ENCODE data around the gene NGRN. TPM values are rescaled to one million over a fixed set of nuclear protein-coding genes. Genes with fewer than 3 reads are reported as not detected.

The NGRN gene
- total RNA-seq, 1 experiment from 2014 or later, result 29.9 TPM

DNA sequence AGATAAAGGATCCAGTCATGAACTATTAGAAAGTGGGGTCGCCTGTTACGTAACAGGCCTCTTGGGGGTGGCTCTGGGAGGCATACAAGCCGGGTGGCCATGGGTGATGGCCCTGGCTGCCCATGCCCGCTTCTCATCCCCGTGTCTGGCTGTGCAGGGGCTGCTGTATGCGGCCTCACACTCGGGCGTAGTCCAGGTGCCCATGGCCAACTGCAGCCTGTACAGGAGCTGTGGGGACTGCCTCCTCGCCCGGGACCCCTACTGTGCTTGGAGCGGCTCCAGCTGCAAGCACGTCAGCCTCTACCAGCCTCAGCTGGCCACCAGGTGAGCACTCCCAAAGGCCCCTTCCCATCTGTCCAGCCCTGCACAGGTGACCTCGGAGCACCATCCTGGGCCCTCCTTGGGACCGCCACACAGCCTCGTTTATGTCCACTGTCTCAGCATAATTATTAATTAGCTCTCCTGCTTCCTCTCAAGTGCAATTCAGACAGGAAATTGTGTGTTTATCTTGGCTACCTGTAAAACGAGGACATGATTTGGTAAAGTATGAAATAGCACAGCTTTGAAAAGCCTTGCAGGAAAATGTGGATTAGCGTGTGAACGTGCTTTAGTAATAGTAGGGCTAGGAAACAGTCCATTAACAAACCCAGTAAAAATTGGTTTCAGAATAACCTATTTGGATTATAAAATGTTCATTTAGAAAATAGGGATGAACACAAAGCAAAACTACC lies 39.8 kb upstream of the NGRN start:
- Histone ChIP-seq H3K79me2 (ENCODE audit: low read length) (no peaks in the 10 kb centered on the region), H3K27me3 (ENCODE audit: low read length) (no peaks in the 10 kb centered on the region), H2AFZ (ENCODE audit: low read length) (no peak overlapping the region), H3K4me2 (ENCODE audit: low read depth, low read length, poor library complexity, severe bottlenecking) (no peak overlapping the region), H3K9ac (ENCODE audit: low read length) (no peak overlapping the region), H3K4me1 (ENCODE audit: low read length) (no peaks in the 10 kb centered on the region), H3K4me3 (ENCODE audit: low read length) (no peak overlapping the region), H3K9me2 (replicated peaks; ENCODE audit: insufficient read depth, low read length) (no peaks in the 10 kb centered on the region), H3K36me3 (ENCODE audit: insufficient read depth, low read length) (peaks cover 20% of the 10 kb centered on the region), H3K27ac (ENCODE audit: low read length) (no peak overlapping the region), H4K20me1 (ENCODE audit: insufficient read depth, low read depth, low read length) (no peaks in the 10 kb centered on the region), H3K9me3 (ENCODE audit: low read length) (no peaks in the 10 kb centered on the region)
- no peak for DNase-seq

DNA sequence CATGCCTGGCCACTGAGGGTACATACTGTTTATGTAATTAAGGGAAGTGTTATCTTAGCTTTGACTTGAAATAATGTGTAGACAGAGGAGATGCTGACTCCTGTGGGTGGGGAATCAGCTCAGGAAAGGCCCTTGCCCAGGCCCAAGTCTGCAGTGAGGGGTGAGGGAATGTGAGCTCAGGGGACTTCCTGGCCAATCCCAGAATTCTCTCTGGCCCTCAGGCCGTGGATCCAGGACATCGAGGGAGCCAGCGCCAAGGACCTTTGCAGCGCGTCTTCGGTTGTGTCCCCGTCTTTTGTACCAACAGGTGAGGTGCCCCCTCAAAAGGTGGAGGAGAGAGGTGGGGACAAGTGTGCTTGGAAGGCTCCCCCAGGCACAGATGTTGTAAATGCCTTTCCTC lies 38.1 kb upstream of the NGRN start:
- no peaks in the 10 kb centered on the region for H3K9me3 ChIP-seq (ENCODE audit: low read length)
- peaks cover 12% of the 10 kb centered on the region for H3K4me1 ChIP-seq (ENCODE audit: low read length)
- 0 out of 2 replicates have a peak, but pooled peaks cover 4% of the 10 kb centered on the region for H4K20me1 ChIP-seq (ENCODE audit: insufficient read depth, low read depth, low read length)
- no peaks in the 10 kb centered on the region for H3K27me3 ChIP-seq (ENCODE audit: low read length)
- H3K9ac ChIP-seq (ENCODE audit: low read length), result no peak overlapping the region
- no peak overlapping the region for H3K4me2 ChIP-seq (ENCODE audit: low read depth, low read length, poor library complexity, severe bottlenecking)
- no peak overlapping the region for H2AFZ ChIP-seq (ENCODE audit: low read length)
- H3K36me3 ChIP-seq (ENCODE audit: insufficient read depth, low read length), result peaks cover 17% of the 10 kb centered on the region
- no peak for DNase-seq
- no peak overlapping the region for H3K4me3 ChIP-seq (ENCODE audit: low read length)
- H3K9me2 ChIP-seq (replicated peaks; ENCODE audit: insufficient read depth, low read length), result no peaks in the 10 kb centered on the region
- no peak overlapping the region for H3K27ac ChIP-seq (ENCODE audit: low read length)
- peaks cover 12% of the 10 kb centered on the region for H3K79me2 ChIP-seq (ENCODE audit: low read length)

DNA sequence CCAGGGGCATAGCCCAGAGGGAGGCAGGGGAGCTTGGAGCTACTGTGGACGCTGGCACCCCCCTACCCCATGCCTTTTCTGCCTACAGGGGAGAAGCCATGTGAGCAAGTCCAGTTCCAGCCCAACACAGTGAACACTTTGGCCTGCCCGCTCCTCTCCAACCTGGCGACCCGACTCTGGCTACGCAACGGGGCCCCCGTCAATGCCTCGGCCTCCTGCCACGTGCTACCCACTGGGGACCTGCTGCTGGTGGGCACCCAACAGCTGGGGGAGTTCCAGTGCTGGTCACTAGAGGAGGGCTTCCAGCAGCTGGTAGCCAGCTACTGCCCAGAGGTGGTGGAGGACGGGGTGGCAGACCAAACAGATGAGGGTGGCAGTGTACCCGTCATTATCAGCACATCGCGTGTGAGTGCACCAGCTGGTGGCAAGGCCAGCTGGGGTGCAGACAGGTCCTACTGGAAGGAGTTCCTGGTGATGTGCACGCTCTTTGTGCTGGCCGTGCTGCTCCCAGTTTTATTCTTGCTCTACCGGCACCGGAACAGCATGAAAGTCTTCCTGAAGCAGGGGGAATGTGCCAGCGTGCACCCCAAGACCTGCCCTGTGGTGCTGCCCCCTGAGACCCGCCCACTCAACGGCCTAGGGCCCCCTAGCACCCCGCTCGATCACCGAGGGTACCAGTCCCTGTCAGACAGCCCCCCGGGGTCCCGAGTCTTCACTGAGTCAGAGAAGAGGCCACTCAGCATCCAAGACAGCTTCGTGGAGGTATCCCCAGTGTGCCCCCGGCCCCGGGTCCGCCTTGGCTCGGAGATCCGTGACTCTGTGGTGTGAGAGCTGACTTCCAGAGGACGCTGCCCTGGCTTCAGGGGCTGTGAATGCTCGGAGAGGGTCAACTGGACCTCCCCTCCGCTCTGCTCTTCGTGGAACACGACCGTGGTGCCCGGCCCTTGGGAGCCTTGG lies 37.4 kb upstream of the NGRN start:
- Histone ChIP-seq H3K4me2 (ENCODE audit: low read depth, low read length, poor library complexity, severe bottlenecking) (no peak overlapping the region), H3K9me2 (replicated peaks; ENCODE audit: insufficient read depth, low read length) (no peaks in the 10 kb centered on the region), H3K27me3 (ENCODE audit: low read length) (no peaks in the 10 kb centered on the region), H3K4me1 (ENCODE audit: low read length) (peaks cover 14% of the 10 kb centered on the region), H4K20me1 (ENCODE audit: insufficient read depth, low read depth, low read length) (0 out of 2 replicates have a peak, but pooled peaks cover 4% of the 10 kb centered on the region), H3K9me3 (ENCODE audit: low read length) (no peaks in the 10 kb centered on the region), H3K79me2 (ENCODE audit: low read length) (peaks cover 19% of the 10 kb centered on the region), H3K9ac (ENCODE audit: low read length) (no peak overlapping the region), H2AFZ (ENCODE audit: low read length) (no peak overlapping the region), H3K27ac (ENCODE audit: low read length) (no peak overlapping the region), H3K36me3 (ENCODE audit: insufficient read depth, low read length) (peaks cover 14% of the 10 kb centered on the region), H3K4me3 (ENCODE audit: low read length) (no peak overlapping the region)
- DNase-seq, result no peak

DNA sequence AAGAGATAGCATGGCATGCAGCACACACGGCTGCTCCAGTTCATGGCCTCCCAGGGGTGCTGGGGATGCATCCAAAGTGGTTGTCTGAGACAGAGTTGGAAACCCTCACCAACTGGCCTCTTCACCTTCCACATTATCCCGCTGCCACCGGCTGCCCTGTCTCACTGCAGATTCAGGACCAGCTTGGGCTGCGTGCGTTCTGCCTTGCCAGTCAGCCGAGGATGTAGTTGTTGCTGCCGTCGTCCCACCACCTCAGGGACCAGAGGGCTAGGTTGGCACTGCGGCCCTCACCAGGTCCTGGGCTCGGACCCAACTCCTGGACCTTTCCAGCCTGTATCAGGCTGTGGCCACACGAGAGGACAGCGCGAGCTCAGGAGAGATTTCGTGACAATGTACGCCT lies 36.5 kb upstream of the NGRN start:
- H3K27me3 ChIP-seq (ENCODE audit: low read length), result no peaks in the 10 kb centered on the region
- no peak overlapping the region for H2AFZ ChIP-seq (ENCODE audit: low read length)
- no peaks in the 10 kb centered on the region for H3K9me2 ChIP-seq (replicated peaks; ENCODE audit: insufficient read depth, low read length)
- peaks cover 11% of the 10 kb centered on the region for H3K36me3 ChIP-seq (ENCODE audit: insufficient read depth, low read length)
- H4K20me1 ChIP-seq (ENCODE audit: insufficient read depth, low read depth, low read length), result 0 out of 2 replicates have a peak, but pooled peaks cover 4% of the 10 kb centered on the region
- no peak overlapping the region for H3K4me3 ChIP-seq (ENCODE audit: low read length)
- H3K4me2 ChIP-seq (ENCODE audit: low read depth, low read length, poor library complexity, severe bottlenecking), result no peak overlapping the region
- no peak overlapping the region for H3K9ac ChIP-seq (ENCODE audit: low read length)
- H3K27ac ChIP-seq (ENCODE audit: low read length), result no peak overlapping the region
- H3K4me1 ChIP-seq (ENCODE audit: low read length), result peaks cover 14% of the 10 kb centered on the region
- DNase-seq, result no peak
- H3K79me2 ChIP-seq (ENCODE audit: low read length), result peaks cover 21% of the 10 kb centered on the region
- H3K9me3 ChIP-seq (ENCODE audit: low read length), result no peaks in the 10 kb centered on the region

DNA sequence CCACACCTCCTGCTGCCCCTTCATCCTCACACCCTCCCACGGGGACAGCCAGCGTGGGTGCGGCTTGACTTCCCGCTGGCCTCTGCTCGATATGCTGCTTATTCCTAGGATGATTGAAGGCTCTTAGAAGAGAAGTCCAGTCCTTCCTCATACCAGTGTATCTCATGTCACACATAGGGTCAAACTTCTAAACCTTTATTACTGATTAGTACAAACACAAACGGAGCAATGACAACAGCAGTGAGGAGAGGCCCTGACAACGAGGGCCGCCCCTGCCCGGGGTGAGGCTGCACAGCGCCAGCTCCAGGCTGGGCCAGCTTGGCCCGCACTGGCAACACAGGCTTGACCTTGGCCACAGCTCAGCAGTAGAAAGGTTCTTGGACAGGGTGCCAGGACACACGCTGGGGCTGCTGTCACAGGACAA lies 35.4 kb upstream of the NGRN start:
- peaks cover 20% of the 10 kb centered on the region for H3K4me1 ChIP-seq (ENCODE audit: low read length)
- H3K9ac ChIP-seq (ENCODE audit: low read length), result no peak overlapping the region

DNA sequence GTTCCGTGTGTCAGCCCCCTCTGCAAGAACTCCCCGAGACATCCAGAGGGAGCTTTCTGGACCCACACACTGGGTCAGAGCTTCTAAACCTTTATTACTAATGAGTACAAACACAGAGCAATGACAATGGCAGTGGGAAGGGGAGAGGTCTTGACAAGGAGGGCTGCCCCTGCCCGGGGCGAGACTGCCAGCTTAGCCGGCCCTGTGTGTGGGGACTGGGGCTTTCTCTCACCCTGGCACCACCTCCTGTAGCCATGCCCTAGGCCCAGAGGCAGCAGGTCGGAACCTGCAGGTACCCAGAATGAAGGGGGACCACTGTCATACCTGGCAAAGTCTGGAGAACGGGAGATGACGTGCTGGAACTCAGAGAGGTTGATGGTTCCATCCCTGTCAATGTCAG lies 34.9 kb upstream of the NGRN start:
- Histone ChIP-seq H2AFZ (ENCODE audit: low read length) (no peak overlapping the region), H3K9ac (ENCODE audit: low read length) (no peak overlapping the region), H3K27me3 (ENCODE audit: low read length) (no peaks in the 10 kb centered on the region), H3K36me3 (ENCODE audit: insufficient read depth, low read length) (peaks cover 7% of the 10 kb centered on the region), H4K20me1 (ENCODE audit: insufficient read depth, low read depth, low read length) (0 out of 2 replicates have a peak, but pooled peaks cover 4% of the 10 kb centered on the region), H3K4me2 (ENCODE audit: low read depth, low read length, poor library complexity, severe bottlenecking) (no peak overlapping the region), H3K4me1 (ENCODE audit: low read length) (peaks cover 20% of the 10 kb centered on the region), H3K9me2 (replicated peaks; ENCODE audit: insufficient read depth, low read length) (no peaks in the 10 kb centered on the region), H3K27ac (ENCODE audit: low read length) (no peak overlapping the region), H3K4me3 (ENCODE audit: low read length) (no peak overlapping the region), H3K9me3 (ENCODE audit: low read length) (no peaks in the 10 kb centered on the region), H3K79me2 (ENCODE audit: low read length) (peaks cover 28% of the 10 kb centered on the region)
- no peak for DNase-seq

More for the DNA sequence above, 35.4 kb upstream of the NGRN start:
- H3K79me2 ChIP-seq (ENCODE audit: low read length), result peaks cover 28% of the 10 kb centered on the region
- no peak overlapping the region for H3K4me3 ChIP-seq (ENCODE audit: low read length)
- H3K4me2 ChIP-seq (ENCODE audit: low read depth, low read length, poor library complexity, severe bottlenecking), result no peak overlapping the region
- H3K9me3 ChIP-seq (ENCODE audit: low read length), result no peaks in the 10 kb centered on the region
- no peak for DNase-seq
- H3K27ac ChIP-seq (ENCODE audit: low read length), result no peak overlapping the region
- H3K36me3 ChIP-seq (ENCODE audit: insufficient read depth, low read length), result peaks cover 7% of the 10 kb centered on the region
- H2AFZ ChIP-seq (ENCODE audit: low read length), result no peak overlapping the region
- no peaks in the 10 kb centered on the region for H3K9me2 ChIP-seq (replicated peaks; ENCODE audit: insufficient read depth, low read length)
- no peaks in the 10 kb centered on the region for H3K27me3 ChIP-seq (ENCODE audit: low read length)
- H4K20me1 ChIP-seq (ENCODE audit: insufficient read depth, low read depth, low read length), result 0 out of 2 replicates have a peak, but pooled peaks cover 4% of the 10 kb centered on the region

DNA sequence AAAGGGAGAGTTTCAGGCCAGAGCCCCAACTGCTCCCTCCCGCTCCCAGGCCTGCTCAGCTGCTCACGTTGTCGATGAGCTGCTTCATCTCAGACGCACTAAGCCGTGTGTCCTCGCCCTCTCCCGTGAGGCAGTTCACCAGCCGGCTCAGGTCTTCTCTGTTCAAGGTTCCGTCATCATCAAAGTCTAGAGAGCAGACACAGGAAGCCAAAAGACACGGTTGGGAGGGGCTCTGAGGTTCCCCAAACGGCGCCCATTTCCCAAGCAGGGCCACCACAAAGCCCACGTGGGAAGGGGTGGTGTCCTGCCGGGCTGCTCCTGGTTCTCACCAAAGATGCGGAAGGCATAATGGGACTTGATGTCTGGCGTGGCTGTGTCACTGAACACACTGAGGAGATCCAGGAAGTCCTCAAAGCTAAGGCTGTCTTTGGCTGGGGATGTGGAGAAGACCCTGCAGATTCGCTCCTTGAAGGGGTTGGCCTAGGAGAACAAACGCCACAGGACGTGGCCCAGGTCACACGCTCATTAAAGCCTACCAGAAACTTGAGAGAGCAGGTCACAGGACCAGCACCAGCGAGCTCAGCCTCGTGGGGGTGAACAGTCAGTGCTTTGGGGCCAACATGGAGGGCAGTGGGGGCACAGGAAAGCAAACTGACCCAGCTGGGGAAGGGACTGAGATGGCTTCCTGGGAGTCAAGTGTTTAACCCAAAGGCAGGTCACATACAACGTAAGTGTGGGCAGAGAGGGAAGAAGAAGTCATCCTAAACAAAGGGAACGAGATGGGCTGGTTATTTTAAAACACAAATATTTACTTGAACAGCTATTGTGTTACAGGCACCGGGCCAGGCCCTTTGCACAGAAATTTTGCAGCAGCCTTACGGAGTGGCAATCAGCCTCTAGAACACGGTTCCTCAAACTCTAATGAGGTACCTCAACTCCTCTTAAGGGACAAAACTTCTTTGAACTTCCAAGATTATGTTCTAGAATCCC lies 34.1 kb upstream of the NGRN start:
- Histone ChIP-seq H4K20me1 (ENCODE audit: insufficient read depth, low read depth, low read length) (0 out of 2 replicates have a peak, but pooled peaks cover 4% of the 10 kb centered on the region), H3K4me2 (ENCODE audit: low read depth, low read length, poor library complexity, severe bottlenecking) (peak overlapping the region; percentile 70), H3K79me2 (ENCODE audit: low read length) (peaks cover 28% of the 10 kb centered on the region), H3K9me3 (ENCODE audit: low read length) (no peaks in the 10 kb centered on the region), H3K9me2 (replicated peaks; ENCODE audit: insufficient read depth, low read length) (no peaks in the 10 kb centered on the region), H3K9ac (ENCODE audit: low read length) (0 out of 2 replicates have a peak overlapping the region, but pooled peaks have one; percentile 84), H3K27me3 (ENCODE audit: low read length) (no peaks in the 10 kb centered on the region), H3K4me3 (ENCODE audit: low read length) (peak overlapping the region; percentile 90; the same call in 1 of the 2 replicates), H3K36me3 (ENCODE audit: insufficient read depth, low read length) (peaks cover 5% of the 10 kb centered on the region), H2AFZ (ENCODE audit: low read length) (no peak overlapping the region), H3K4me1 (ENCODE audit: low read length) (peaks cover 20% of the 10 kb centered on the region), H3K27ac (ENCODE audit: low read length) (no peak overlapping the region)
- no peak for DNase-seq
